HG03520 (cell line): ENCODE data around the gene RPS6KA2.

Experiments used
- ATAC-seq: cut with Tn5 transposase; IDR thresholded peaks from one replicate; pipeline ENCODE4 v1.9.1; 2021; ENCODE audit warnings: mild to moderate bottlenecking, moderate library complexity; ENCODE audit not compliant: unreplicated experiment

Gene RPS6KA2

DNA sequence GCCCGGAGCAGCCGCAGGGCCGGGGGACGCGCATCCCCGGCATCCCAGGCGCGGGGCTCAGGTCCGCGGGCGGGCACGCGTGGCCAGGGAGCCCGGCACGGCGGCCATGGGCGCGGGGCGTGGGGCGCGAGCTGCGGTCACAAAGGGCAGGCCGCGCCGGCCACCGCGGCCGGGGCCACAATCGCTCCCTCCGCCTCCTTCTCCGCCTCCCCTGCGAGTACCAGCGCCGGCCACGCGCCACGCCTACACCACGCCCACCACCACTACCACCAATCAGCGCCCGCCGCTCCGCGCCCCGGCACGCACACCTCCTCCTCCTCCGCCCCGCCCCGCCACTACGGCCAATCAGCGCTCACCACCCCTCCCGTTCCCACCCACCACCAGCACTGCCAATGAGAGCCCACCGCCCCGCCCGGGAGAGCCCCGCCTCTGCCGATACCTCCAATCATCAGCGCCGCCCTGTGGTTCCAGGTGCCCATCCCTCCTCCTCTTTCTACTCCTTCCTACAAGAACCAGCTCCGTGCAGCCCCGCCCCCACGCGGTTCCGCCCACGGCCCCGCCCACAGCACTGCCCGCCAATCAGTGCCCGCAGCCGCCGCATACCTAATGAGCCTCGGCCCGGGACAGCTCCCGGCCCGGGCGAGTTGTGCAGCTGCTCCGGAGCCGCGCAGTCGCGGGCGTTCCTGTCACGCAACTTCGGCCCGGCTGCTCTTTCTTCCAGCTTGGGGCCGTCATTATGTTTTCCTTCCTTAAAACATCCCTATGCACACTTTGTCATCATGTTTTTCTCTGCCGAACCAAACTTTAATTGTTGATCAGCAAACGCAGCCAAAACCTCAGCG, at the start of gene RPS6KA2:
Gene RPS6KA2, minus strand, starts transcription at position 219 of the 842 bp plus-strand sequence. CDS start 232 bp downstream, outside the sequence.
- ATAC-seq: peak; percentile 83

DNA sequence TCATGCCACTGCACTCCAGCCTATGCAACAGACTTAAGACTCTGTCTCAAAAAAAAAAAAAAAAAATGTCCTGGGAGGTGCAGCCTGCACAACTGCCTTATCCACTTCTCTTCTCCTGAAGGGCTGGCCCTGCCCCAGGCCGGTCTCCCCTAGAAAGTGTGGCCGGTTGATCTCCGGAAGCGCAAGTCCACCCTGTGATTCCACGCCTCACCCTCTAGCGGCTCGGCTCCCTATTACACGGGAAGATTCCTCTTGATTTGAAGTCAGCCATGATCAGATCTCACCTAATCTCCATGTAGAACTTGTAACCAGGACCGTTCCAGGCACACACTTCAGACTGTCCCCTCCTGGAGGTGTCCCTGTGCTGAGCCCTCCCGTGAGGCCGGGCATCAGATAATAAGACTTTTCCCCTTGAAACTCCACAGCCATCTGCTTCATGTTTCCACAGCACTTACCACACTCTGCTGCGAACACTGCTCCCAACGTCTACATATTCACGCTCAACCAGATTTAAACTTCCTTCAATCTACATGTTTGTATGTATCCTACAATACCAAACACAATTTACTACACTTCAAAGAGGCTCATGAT, 49.3 kb upstream of the RPS6KA2 start:
- ATAC-seq: no peak

DNA sequence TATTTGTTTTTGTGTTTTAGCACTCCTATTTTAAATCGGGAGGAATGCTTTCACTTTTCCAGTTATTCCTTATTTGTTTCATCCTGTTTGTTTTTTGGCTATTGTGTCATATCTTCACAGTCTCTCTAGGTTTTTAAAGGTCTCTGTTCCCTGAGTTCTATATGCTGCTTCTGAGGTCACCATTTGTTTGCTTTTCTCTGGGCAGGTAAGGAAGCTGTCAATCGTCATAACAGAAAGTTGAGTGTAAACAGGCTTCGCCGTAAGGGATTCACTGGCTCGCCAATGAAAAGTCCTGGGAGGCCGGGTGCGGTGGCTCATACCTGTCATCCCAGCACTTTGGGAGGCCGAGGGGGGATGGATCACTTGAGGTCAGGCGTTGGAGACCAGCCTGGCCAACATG, 48.7 kb upstream of the RPS6KA2 start:
- ATAC-seq: no peak

DNA sequence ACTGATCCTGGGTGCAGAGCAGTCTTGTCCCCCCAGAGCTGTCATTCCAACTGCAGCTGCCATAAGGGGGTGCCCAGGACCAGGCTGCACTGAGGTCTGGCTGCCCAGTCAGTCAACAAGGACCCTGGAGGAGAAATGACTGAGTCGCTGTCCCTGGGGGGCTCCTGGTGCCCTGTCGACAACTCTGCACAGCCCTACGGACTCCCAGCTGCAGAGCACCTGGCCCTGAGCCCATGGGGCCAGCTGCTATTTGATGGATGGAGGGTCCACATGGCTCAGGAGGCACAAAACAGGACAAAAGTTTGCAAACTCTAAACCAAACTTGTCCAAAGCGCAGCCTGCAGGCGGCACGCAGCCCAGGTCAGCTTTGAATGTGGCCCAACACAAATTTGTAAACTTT, 46.3 kb upstream of the RPS6KA2 start:
- ATAC-seq: no peak

DNA sequence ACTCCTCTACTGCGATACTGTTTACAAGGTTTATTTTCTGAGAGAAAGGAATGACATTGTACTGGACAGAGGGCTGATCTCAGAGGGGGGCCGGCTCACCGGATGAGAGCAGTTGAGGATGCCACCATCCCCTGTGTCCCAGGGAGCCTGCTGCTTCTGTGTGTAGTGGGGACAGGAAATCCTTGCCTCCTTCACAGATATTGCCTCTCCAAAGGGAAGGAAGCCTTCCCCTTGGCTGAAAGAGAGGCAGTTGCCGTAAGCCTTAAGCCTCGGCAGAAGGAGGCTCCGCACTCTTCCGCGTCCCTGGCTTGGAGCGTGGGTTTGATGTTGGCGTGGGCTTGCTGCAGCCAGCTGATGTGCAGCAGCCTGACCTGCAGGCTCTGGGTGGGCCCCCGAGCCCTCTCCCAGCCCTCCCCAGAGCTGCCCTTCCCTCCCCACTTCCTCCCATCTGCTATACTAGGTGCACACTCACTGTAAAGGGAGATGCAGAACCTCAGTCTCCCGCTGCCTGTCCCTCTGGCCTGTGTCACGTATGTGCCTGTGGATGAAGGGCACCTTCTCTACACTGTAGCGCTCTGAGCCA, 45.7 kb upstream of the RPS6KA2 start:
- ATAC-seq: no peak

DNA sequence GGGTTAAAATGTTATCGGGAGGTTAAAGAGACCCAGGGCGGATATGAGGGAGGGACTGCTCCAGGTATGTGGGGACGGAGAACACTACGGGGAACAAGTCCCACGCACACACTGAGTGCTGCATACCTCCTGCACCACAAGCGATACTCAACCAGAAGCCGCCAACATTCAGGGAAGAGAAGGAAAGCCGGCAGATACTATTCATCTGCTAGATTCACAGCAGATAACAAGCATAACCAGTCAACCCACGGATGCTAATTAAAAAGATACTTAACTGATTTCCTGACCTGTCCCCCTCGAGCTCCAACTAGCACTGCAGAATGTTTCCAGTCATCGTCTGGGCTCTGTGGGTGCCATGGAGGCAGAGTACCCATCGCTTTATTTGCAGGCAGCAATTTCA, 45.1 kb upstream of the RPS6KA2 start:
- ATAC-seq: no peak

DNA sequence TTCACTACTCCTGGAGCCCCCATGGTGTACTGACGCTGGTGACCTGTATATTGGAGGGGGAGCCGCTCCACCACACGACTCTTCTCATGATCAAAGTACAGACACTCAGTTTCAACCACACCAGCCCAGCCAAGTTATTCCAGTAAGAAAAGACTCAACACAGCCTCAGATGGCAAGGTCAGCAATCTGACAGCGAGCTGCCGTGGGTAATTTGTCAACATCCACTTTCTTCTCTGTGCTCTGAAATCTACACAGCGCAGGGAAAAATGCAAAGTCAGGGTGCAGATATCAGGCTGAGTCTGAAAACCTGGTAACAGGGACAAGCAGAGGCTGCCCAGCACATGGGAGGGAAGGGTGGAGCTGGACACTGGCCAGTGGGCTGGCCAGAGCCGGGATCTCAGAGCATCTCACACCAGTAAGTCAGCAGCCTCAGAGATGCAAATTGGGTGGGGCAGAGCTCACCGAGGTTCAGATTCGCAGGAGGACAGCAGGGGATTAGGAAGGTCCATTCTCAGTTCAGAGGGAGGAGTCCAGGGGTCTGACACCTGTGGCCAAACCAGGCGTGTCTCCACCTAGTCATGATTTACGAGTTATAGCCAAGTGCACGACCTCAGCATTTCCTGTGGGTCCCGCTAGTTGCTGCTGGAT, 44.5 kb upstream of the RPS6KA2 start:
- ATAC-seq: no peak

DNA sequence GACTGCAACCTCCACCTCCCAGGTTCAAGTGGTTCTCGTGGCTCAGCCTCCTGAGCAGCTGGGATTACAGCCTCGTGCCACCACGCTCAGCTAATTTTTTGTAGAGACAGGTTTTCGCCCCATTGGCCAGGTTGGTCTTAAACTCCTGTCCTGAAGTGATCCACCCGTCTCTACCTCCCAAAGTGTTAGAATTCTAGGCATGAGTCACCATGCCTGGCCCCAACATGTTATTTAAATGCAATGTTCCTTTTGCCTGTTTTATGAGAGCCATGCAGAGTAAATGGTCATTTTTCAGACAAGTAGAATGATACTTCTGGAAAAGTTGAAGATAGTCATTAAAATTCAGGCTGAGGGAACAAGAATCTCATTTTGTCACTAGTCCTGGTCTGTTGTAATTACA, 43.8 kb upstream of the RPS6KA2 start:
- ATAC-seq: no peak

DNA sequence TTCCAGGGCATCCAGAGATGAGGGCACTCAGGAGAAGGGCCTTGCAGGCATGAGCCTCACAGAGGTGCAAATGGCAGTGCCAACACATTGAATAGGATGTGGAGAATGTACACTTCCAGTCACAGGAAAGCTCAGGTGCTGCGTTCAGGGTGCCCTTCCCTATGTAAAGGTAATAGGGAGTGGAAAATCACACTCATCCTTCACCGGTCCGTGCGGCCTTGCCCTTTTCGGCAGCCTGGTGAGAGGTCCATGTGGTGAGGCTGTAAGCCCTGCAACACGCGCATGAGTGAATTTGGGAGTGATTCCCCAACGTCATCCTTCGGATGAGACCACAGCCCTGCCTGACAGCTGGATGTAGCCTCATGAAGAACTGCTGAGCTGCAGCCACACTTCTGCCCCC, 43.0 kb upstream of the RPS6KA2 start:
- ATAC-seq: no peak

DNA sequence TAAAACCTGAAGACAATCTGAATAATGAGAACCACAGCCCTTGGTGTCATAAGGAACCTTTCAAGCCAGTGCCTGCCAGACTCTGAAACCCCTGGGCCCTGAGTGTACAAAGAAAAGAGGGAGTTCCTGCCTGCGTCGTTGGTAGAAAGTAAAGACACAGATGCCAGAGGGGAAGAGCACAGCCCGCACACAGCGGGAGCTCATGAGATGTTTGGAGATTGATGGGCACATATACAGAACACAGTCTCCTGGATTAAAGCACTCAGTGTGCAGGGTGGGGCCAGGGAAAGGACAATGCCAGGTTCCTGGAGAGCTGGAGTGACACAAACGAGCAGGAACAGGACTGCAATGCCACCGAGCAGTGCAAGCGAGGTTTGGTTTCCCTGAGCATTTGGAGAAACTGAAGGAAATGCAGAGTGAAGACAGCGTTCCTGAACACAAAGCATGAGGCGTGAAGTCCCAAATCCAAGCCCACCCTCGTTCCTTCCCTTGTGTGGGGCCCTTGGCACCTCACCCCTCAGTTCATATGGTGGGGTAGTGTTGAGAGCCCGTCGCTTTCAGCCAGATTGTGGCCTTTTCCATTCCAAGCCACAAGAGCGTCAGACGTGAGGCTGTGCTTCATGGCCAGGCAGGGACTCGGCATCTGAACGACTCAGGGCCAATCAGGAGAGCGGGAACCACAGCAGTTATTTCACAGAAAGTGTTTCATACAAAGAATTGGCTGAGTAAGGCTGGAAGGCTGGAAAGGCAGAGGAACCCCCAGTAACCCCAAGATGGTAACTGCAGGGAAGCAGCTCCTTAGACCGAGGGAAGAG, 41.0 kb upstream of the RPS6KA2 start:
- no peak for ATAC-seq

DNA sequence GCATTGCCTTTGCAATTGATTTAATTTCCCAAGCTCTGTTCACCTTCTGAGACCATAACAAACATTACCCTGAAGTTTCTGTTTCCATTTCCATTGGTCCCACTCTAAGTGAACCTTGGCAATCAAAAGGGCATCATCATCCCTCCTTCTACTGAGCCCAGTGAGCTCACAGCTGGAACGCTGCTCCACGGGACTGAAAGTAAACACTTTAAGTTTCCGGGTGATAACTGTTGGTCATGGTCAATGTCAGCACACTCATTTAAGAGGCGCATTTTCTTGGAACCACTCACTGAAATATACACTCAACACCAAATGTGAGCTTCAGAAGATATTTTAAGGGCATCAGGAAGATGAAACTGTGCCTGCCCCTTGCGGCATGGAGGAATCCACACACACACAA, 37.1 kb upstream of the RPS6KA2 start:
- no peak for ATAC-seq

DNA sequence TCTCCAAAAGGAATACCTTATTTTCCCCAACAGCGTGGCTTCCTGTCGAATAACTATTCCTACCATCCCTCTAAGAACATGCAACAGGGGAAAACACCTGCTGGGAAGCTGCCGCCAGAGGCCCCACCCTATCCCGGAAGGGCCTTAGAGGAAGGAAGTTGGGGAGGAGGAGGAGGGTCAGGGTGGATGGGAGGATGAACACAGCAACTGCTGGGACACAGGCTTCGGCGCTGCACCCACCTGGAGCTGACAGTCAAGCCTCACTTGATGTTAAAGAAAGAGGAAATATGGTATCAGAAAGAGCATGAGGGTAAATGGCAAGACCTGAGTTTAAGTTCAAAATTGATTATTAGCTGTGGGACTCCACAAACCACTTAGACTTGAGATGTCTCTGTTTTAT, 36.5 kb upstream of the RPS6KA2 start:
- no peak for ATAC-seq

DNA sequence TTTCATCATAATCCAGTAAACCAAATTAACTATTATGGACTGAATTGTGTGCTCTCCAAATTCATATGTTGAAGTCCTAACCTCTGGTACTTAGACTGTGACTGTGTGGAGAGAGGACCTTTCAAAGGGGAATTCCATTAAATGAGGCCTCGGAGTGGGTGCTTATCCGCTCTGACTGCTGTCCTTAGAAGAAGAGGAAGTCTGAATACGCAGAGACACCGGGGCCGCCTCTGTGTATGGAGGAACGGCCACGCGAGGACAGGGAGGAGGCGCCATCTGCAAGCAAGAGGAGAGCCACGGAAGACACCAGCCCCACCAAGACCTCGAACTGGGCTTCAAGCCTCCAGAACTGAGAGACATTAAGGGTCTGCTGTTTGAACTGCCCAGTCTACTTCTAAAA, 35.6 kb upstream of the RPS6KA2 start:
- ATAC-seq: no peak

DNA sequence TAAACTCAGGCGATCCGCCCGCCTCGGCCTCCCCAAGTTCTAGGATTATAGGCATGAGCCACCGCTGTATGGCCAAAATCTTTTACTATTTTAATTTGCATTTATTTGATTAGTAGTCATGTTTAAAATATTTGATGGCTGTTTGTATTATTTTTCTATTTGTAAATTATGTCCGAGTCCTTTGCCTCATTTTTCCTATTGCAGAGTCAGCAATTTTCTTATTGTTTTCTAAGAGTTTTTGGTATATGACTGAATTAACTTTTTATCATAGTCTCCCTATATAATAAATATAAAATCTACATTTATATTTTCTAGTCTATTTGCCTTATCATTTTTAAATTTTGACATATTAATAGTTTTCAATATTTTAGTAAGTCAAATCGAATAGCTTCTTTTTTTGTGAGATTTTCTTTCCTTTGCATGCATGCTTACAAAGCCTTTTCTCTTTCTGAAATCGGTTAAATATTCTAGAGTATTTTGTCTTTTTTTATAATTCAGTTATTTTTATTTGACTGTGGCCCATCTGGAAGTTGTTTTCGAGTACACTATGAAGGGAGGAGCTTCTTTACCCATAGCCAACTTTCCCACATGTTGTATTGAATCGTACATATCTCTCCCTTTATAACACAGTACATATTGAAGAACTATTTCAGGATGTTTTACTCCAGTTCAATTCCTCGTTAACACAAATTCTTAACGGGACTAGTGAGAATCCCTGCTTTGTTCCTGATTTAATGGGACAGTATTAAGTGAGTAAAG, 34.5 kb upstream of the RPS6KA2 start:
- no peak for ATAC-seq

DNA sequence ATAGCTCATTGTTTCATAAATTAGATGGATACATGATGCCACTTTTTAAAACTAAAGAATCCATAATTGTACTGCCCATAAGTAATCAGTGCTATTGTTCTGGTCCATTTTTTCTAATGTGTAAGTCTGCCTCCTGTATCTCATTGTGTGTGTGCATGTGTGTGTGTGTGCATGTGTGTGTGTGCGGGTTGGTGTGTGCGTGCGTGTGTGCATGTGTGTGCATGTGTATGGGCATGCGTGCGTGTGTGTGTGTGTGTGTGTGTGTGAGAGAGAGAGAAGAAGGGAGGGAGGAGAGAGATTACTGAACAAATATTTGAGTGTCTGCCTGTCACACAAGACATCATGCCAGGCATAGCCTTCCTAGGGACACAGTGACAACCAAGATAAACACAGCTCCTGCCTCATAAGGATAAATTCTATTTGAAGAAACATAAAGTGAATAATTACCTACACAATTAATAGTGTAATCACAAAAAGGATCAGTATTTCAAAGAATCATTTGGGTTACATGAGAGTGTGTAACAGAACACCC, 33.2 kb upstream of the RPS6KA2 start:
- ATAC-seq: no peak

DNA sequence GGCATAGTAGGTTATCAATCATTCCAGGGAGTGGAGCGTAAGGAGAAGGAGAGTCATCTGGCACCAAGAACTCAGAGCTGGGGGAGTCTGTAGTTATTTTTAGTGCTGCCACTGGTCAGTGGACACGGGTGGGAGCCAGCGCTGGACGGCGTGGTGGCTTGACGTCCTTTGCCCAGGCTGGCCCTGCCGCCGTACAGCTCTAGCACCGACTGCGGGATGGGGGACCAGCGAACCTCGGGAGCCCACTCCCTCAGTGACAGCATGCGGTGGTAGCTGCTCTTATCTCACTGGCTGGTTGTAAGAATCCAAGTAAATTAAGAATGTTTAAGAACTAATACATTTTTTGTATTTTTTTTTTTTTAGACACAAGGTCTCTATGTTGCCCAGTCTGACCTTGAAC, 32.5 kb upstream of the RPS6KA2 start:
- ATAC-seq: no peak

DNA sequence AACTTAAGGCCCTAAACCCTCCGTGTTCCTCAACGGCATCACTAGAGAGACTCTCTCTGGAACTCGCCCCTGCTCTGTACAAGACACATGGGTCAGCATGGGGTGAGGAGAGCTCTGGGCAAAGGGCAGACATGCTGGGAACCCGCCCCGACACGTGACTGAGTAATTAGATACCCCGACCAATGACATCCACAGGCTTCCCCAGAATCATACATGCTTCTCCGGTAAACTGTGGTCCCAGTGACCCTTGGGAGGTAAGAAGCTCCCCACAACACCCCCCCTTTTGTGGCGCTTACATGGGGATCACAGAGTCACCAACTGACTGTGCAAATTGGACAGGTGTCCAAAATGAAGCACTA, 31.7 kb upstream of the RPS6KA2 start:
- ATAC-seq: no peak

DNA sequence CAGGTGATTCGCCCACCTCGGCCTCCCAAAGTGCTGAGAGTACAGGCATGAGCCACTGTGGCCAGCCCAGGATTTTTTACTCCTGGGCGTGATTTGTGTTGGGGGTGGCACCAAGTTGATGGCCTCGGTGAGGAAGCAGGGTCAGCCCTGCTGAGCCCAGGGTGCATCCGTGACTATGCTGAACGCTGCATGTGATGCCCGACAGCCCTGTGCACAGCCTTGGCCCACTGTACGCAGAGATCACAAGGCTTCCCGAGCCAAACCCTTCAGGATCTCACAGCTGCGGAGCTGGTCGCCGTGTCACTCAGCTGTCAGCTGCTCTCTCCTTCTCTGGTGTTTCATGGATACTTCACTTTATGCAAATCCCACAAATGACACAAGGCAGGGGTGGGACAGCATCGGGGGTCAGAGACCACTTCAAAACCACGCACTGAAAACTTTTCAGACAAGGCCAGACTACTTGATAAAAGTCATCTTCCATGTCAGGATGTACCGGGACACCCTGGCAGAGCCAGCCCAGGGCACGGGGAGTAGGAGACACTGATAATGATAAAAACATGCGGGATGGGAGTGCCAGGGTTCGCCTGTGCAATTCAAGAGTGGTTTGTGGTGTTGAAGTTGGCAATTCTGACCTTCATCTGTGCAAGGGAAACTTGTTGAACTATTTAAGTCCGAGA, 31.2 kb upstream of the RPS6KA2 start:
- ATAC-seq: no peak

DNA sequence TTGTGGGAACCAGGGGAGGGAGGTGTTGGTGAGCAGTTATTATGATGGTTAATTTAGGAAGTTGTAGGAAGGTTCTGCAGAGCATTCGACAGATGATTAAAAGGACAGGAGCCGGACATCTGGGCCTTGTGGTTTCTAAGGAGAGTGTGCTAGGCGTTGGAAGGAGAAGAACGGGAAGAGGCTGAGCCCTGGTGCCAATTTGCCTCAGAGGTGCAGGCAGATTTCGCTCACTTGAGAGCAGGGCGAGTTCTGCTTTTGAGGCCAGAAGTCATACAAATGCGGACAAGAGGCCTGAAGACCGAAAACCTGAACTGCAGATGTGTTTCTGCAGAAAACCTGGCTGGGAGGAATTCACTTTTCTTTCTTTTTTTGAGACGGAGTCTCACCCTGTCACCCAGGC, 30.5 kb upstream of the RPS6KA2 start:
- no peak for ATAC-seq
